ENCODE measurements around the gene CDH4.

CDH4 gene

GRCh38 chr20:61818746-61819573 is 566.9 kb downstream of the CDH4 start:
- DNase-seq: no peak

GRCh38 chr20:61819574-61819846 is 567.4 kb downstream of the CDH4 start:
- no peak for DNase-seq

DNA sequence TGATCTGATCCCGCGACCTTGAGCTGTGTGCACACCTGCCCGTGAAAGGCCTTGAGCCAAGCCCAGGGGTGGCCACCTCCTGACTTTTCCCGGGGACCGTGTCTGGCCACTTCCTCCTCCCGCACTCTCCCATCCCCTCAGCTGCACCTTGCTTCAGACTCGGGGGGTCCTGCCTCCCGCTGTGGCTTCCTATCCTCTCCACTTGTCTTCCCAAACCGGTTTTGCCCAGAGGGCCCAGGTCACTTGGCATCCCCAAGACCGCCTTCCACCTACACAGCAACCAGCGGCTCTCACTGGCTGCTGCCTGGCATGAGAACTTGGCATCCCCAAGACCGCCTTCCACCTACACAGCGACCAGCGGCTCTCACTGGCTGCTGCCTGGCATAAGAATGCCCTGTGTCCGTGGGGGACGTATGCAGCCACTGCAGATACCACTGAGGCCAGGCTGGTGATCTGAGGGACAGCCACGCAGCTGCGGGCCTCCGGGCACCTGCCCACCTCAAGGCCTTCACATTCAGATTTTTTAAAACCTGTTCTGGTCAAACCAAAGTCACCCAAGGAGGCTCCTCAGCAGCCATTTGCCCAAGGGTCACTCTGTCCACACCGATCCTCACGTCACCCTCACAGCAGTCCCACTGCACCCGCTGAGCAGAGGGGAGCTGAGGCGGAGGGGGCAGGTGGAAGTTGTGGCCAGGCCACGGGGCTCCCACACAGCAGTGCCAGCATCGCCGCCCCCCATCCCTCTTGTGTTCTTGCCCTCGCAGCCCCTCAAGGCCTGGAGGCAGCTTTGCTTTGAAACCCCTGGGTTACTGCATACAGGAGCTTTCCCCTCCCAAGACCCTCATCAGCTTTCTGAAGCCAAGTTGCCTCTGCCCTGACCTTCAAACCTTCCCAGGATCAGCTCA is 568.1 kb downstream of the CDH4 start:
- DNase-seq: no peak

DNA sequence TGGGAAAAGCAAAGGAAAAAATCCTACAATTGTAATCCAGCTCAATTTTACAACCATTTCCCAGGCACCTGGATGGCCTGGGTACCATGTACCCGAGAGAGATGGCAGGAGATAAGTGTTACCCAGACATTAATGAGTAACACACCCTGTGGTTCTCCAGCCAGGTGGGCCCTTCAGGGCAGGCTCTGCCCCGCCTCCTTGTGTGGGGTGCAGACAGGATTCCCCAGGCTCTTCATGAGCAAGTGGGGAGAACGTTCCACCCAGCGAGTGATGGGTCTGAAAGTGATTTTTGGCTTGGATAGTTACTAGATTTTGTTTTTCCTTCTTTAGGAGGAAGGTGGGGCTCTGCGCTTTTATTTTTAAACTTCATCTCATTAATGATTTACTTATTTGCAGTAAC is 569.7 kb downstream of the CDH4 start:
- DNase-seq: no peak

DNA sequence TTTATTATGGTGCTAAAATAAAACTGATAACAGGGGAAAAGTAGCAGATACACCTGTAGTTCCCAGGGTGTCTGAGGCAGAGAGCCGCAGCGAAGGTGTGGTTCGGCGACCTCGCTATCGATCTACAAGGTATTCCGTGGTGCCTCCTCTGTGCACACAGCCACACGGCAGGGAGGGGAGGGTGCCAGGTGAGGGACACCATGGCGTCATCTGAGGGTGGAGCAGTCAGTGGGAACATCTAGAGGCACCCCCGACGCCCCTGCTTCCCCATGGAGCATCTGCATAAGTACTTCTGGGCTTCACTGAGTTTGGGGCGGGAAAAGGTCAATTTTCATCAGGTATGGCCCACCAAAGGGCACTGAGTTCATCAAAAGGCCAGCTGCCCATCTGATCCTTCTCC is 570.3 kb downstream of the CDH4 start:
- no peak for DNase-seq

DNA sequence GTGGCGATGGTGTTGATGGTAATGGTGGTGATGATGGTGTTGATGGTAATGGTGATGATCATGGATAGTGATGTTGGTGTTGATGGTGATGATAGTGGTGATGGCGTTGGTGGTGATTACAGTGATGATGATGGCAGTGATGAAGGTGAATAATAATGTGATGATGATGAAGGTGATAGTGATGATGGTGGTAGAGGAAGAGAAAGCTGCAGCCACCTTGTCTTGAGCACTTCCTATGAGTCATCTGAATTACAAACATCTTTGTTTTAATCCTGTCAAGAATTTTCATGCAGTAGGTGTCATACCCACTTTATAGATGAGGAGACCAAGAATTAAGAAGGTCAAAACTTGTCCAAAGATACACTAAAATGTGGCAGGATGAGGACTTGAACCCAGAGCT is 571.2 kb downstream of the CDH4 start:
- DNase-seq: no peak

- DNase-seq: no peak
Measured at GRCh38 chr20:61828891-61829290, 576.8 kb downstream of the CDH4 start.

DNA sequence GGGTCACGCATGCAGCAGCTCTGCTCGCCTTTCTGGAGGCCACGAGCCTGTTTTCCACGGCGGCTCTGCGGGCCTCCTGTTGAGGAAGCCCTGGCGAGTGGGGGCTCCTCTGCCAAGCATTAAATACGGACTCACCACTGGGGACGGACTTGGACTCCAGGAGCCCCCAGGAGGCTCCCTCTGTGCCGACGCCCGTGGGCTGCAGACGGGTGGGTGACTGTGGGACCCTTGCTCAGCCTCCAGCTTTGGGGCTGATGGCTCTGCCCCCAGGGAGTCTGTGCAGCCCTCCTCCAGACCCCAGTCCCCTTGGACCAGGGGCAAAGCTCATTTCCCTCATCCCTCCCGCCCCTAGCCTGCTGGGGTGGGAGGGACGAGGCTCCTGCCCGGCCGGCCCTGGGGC is 577.5 kb downstream of the CDH4 start:
- DNase-seq: no peak

DNA sequence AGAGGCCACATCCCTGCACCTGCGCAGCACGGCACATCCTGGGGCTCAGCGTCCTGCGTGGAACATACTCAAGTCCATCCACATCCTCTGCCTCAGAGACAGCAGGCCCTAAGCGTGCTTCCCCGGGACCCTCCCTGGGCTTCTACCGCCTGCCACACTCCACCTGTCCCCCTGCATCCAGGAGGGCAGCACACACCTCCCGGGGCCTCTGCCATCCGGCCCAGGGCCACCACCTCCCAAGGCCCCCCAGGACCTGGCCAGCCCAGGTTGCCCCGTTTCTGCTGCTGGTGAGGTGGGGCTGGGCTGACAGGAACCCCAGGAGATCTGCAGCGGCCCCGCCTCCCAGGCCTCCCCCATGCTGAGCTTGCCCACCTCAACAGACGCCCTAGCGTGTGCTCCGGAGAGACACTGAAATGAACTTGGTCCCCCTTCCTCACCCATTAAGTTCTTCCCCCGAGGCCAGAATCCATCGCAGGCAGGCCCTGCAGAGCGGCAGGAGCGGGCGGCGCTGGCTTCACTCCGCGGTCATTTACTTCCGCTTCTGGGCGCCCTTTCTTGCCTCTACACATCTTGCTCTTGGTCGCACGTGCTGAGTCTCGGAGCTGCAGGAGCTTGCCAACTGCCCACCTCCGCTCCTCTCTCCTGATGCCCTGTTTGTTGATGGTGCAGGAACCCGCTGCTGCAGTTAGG is 578.3 kb downstream of the CDH4 start:
- DNase-seq: no peak

GRCh38 chr20:61830991-61831390 is 578.9 kb downstream of the CDH4 start:
- no peak for DNase-seq

- DNase-seq: no peak
Measured at GRCh38 chr20:61832181-61832580, 580.1 kb downstream of the CDH4 start.

GRCh38 chr20:61833807-61834610 is 581.9 kb downstream of the CDH4 start:
- no peak for DNase-seq

DNA sequence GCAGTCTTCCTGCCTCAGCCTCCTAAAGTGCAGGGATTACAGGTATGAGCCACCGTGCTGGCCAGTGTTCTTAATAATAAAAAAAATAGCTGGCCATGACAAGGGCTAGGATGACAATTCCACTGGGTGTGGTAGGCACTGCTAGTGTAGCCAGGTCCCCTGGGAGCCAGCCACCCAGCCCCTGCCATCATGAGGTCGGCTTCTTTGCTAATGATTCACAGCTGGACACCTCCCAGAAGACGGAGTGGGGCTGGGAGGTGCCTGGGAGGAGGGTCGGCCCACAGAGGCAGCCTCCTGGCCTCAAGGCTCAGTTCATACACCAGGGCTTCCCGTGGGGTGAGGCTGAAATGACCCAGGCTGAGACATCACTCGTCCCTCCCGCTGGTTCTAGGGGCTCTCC is 583.2 kb downstream of the CDH4 start:
- DNase-seq: no peak

DNA sequence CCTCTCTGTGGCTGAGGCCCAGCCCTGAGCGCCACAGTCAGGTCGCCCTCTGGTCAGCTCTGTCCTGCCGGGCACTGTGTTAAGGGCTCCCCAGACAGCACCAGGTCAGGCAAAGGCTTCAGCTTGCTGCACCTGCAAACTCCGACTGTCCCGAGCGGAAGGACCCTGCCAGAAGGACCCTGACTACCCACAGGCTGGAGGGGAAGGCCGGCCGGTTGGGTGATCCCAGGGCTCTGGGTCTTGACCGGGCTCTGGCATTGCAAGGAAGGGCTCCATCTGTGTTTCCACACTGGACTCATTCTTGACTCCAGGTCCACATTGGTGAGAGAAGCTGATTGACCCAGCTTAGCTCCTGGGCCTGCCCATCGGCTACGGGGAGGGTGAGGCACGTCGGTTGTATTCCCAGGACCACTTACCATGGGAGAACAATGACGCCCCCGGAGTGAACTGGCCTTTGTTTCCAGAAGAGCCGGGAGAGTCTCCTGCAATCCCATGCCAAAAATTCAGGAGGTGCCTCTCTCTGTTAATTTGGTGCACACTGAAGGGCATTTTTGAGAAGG is 583.8 kb downstream of the CDH4 start:
- DNase-seq: no peak

GRCh38 chr20:61837200-61837599 is 585.1 kb downstream of the CDH4 start:
- no peak for DNase-seq

- no peak for DNase-seq
Measured at GRCh38 chr20:61839223-61839911, 587.3 kb downstream of the CDH4 start.

DNA sequence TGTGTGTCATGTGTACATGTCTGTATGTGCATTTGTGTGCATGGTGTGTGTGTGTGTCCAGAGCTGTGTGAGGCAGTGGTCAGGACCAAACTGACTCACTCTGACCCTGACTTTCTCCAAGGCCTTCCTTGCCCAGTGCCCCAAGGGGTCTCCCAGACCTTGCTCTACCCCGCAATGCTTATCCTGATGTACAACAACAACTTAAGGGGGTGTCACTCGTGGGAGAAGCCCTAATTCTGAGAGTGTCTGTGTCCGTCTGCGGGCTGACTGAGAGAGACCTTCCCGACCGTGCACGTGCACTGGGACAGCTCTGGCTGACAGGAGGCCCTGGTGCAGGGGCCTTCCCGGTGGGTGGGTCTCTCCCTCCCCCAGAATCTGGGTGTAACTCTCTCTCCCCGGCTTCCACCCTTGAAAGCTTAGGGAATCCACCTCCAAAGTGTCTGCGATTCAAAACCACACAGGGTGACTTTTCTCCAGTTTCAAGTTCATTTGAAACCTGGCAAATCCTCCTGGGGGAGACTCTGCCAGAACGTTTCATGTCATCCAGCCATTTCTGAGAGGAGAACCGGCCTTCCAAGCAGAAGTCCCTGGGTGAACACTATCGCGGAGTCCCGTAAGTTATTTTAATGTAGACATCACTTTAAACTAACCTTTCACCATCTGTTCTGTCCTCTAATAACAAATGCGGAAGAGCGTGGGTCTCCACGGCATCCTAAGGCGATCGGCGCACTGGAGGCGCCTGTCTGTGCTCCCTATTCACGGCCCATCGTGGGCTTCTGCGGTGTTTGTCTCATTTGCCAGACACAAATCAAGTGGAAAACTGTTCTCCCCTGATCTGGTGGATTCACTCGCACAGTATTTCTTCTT is 588.1 kb downstream of the CDH4 start:
- DNase-seq: no peak

GRCh38 chr20:61840779-61841455 is 588.9 kb downstream of the CDH4 start:
- DNase-seq: no peak

DNA sequence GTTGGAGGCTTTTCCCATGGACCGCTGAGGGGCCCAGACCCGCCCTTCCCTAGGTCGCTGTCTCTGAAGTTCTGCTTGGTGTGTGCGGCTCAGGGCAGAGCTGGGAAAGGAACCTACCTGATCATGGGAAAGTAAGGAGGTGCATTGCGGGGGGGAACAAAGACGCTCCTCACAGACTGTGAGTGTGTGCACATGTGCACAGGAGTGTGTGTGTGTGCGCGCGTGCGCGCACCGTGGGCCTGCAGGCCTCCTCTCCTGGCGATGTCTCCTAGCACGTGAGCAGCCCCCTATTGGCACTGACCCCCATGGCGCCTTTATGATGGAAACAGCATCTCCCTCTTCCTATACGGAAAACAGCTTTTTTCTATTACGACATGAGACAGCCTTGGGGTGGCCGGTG is 589.5 kb downstream of the CDH4 start:
- DNase-seq: no peak

DNA sequence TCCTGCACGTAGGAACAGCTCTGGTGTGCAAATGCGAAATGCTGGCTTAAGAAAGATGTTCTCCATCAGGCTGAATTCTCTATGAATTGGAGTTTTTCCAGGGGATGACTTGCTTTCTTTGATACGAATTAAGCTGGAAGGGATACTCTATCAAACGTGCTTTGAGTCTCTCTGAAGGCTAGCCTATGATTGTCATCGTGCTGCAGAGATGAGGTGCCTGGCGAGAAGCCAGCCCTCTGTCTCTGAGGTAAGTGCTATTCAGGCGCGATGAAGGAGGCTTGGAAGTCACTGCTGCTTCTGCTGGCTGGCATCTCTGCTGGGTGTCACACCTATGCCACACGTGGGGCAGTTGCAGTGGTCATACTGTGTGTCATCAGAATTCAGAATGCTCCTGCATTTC is 589.9 kb downstream of the CDH4 start:
- DNase-seq: no peak

Data from NCI-H2029 (cell line).